ENCODE data around the gene STAMBP.
A peak's percentile ranks its signal among the peaks of the same experiment; 100 is the strongest.

STAMBP gene

GRCh38 chr2:73908689-73909652 lies 80.2 kb downstream of the STAMBP start:
- no peak for DNase-seq

DNA sequence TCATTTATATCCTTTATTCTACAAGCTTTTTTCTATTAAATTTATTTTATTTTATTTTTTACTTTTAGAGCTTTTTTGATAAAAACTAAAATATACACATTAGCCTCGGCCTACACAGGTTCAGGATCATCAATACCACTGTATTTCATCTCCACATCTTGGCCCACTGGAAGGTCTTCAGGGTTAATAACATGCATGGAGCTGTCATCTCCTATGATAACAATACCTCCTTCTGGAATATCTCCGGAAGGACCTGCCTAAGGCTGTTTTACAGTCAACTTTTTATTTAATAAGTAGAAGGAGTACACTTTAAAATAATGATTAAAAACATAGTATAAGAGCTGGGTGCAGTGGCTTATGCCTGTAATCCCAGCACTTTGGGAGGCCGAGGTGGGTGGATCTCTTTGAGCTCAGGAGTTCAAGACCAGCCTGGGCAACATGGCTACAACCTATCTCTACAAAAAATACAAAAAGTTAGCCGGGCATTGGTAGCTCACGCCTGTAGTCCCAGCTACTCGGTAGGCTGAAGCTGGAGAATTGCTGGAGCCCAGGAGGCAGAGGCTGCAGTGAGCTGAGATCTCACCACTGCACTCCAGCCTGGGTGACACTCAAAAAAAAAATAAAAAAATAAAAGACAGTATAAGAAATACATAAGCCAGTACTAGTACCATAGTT lies 82.2 kb downstream of the STAMBP start:
- DNase-seq = no peak

- DNase-seq = no peak
These were observed 82.9 kb downstream of the STAMBP start for GRCh38 chr2:73911548-73912208.

DNA sequence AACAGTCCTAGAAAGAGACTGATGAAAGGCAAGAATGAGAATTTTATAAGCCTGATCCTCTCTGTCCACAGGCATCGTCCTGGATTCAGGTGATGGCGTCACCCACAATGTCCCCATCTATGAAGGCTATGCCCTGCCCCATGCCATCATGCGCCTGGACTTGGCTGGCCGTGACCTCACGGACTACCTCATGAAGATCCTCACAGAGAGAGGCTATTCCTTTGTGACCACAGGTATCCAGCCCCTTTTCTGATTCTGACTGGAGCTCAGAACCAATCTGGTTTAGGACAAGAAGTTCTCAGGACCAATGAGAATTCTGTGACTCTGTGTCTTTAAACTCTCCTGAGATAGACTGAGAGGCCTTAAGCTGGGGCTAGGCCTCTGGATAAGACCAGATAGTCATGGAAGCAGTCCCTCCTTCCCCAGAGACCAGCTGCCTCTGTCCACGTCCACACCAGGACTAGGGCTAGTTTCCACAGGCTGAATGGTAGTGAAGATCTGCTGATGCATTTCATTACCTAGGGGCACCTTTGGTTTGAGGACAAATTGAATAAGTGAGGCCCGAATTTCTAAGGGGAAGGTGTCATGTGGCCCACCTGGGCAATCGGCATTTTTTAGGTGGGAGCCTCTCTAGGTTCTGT lies 84.8 kb downstream of the STAMBP start:
- no peak for DNase-seq

GRCh38 chr2:73914667-73915066 lies 85.9 kb downstream of the STAMBP start:
- no peak for DNase-seq

- no peak for DNase-seq
These were observed 86.8 kb downstream of the STAMBP start for GRCh38 chr2:73915437-73915993.

- no peak for DNase-seq
These were observed 87.9 kb downstream of the STAMBP start for GRCh38 chr2:73916666-73917065.

DNA sequence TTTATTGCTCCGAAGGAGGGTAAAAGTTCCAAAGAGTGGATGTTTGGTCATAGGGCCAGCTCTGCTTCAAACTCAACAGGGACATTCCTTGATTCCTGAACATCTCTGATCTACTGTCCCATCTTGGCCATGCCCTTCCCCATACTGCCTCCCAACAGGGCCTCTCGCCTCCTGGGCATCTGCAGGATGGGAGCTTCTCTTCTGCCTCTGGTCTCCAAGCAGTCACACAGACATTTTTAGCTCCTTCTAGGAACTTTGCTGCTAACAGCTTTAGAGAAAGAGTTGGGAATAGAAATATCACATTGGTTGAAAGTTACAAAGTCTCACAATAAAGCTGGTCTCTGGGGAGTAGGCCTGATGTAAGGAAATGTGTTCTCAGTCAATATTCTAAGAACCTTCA lies 88.5 kb downstream of the STAMBP start:
- no peak for DNase-seq

GRCh38 chr2:73917696-73918207 lies 89.0 kb downstream of the STAMBP start:
- DNase-seq = no peak

GRCh38 chr2:73918856-73919255 lies 90.1 kb downstream of the STAMBP start:
- DNase-seq = no peak

- no peak for DNase-seq
These were observed 91.0 kb downstream of the STAMBP start for GRCh38 chr2:73919596-73920228.

- peak; percentile 45 for DNase-seq
These were observed 92.1 kb downstream of the STAMBP start for GRCh38 chr2:73920577-73921545.

DNA sequence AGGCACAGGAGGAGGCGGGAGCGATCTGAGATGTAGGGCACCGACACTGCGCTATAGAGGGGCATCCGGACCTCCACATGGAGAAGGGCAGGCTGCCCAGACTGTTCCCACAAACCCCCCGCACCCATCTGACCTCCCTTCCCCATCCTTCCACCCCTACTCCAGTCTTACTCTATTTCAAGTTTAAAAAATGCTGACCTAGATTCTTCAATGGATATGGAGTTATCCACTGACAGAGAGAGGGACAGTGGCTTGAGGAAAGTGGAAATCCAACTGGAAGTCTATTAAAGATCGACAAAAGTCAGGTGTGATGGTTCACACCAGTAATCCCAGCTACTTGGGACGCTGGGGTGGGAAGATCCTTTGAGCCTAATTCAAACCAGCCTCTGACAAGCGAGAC lies 92.8 kb downstream of the STAMBP start:
- DNase-seq = no peak

GRCh38 chr2:73922681-73923080 lies 93.9 kb downstream of the STAMBP start:
- no peak for DNase-seq
